ENCODE data around the gene RPA3.

RPA3 gene

GRCh38 chr7:7654964-7655715 lies 63.3 kb downstream of the RPA3 start:
- DNase-seq: no peak

- no peak for DNase-seq
Measured at GRCh38 chr7:7653593-7654187, 64.7 kb downstream of the RPA3 start.

- DNase-seq: no peak
Measured at GRCh38 chr7:7652798-7653540, 65.4 kb downstream of the RPA3 start.

GRCh38 chr7:7651479-7651878 lies 66.9 kb downstream of the RPA3 start:
- DNase-seq: no peak

DNA sequence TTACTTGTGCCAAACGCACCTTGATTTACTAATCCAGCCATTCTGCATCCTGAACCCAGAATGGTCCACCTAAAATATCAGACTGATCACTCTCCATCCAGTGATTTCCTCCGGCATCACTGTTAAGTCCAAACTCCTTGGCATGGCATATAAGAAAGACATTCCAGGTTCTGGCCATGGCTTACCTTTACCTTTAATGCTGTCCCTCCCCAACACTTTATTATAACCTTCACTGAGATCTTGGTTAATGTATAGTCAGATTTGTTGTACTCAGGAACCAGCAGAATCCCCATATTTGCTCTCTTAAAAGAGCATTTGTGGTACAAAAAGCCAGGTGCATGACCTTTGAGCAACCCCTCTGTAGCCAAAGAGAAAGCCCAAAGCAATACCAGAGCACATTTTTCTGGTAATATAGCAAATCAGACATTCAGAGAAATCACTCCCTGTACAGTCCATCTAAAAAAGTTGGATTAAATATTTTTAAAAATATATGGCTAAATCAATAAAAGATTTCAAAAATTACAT lies 67.7 kb downstream of the RPA3 start:
- DNase-seq: no peak

- DNase-seq: no peak
Measured at GRCh38 chr7:7647495-7648036, 70.8 kb downstream of the RPA3 start.

GRCh38 chr7:7642081-7642480 lies 76.3 kb downstream of the RPA3 start:
- no peak for DNase-seq

- peak in 11 of 51 donors; percentile 18 to 65 (median 37) for DNase-seq
Measured at GRCh38 chr7:7641129-7641663, 77.2 kb downstream of the RPA3 start.

GRCh38 chr7:7640221-7641128 lies 77.9 kb downstream of the RPA3 start, which contains the start of gene UMAD1:
UMAD1 (plus strand) TSS chr7:7640752; CDS start chr7:7673372, 32,620 bp downstream.
- DNase-seq: peak; percentile 61 to 100 (median 97)

DNA sequence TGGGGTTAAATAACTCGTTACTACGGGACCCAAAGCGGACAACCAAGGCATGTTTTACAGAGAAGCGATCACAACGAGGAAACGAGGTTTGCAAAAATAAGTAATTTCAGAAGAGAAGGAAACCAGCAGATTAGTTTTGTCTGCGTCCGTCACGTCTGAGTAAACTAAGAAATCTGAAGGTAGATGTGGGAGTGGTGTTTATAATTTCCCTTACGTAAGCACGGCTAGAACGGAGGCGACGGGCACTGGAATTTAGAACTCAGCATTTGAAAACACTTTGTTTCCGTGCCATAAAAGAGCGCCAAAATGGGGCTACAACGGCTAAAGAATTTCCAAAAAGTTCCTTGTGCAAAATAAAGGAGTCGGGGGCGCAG lies 78.6 kb downstream of the RPA3 start:
- DNase-seq: no peak

- DNase-seq: peak in 2 of 51 donors; percentile 9 to 49
Measured at GRCh38 chr7:7639421-7639820, 79.0 kb downstream of the RPA3 start.

DNA sequence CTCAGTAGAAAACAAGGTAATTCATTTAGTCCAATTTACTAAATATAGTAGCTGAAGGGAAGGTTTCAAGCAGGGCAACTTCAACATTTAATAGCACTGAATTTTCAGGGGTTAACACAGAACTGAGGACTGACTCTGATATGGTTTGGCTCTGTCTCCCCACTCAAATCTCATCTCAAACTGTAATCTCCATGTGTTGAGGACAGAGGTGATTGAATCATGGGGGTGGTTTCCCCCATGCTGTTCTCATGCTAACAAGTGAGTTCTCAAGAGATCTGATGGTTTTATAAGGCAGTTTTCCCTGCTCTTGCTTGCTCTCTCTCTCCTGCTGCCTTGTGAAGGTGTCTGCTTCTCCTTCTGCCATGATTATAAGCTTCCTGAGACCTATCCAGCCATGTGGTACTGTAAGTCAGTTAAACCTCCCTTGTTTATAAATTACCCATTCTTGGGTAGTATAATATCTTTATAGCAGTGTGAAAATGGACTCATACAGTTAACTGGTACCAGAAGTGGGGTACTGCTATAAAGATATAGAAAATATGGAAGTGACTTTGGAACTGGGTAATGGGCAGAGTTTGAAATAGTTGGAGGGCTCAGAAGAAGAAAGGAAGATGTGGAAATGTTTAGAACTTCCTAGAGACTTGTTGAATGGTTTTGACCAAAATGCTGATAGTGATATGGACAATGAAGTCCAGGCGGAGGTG lies 87.6 kb downstream of the RPA3 start:
- DNase-seq: no peak

GRCh38 chr7:7628476-7628875 lies 89.9 kb downstream of the RPA3 start:
- no peak for DNase-seq

- DNase-seq: no peak
Measured at GRCh38 chr7:7620644-7621210, 97.7 kb downstream of the RPA3 start.

DNA sequence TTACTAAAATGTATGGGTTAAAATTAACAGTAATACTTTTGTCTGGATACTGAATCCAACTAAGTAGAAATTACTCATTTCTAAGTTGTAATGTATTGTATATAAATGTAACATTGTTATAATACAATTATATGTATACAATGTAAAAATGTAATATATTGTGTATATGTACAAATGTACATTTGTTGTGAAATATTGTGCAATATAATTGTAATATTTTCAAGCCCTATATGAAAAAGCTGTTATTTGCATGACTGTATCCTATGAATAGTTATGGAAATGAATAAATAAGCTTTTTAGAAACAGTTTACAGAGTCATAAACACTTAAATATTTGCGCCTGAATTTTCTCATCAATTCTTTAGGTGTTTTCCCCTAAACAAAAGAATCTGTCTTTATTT lies 98.2 kb downstream of the RPA3 start:
- DNase-seq: no peak

GRCh38 chr7:7618410-7618809 lies 100.0 kb downstream of the RPA3 start:
- DNase-seq: no peak

GRCh38 chr7:7617550-7617949 lies 100.9 kb downstream of the RPA3 start:
- DNase-seq: no peak

DNA sequence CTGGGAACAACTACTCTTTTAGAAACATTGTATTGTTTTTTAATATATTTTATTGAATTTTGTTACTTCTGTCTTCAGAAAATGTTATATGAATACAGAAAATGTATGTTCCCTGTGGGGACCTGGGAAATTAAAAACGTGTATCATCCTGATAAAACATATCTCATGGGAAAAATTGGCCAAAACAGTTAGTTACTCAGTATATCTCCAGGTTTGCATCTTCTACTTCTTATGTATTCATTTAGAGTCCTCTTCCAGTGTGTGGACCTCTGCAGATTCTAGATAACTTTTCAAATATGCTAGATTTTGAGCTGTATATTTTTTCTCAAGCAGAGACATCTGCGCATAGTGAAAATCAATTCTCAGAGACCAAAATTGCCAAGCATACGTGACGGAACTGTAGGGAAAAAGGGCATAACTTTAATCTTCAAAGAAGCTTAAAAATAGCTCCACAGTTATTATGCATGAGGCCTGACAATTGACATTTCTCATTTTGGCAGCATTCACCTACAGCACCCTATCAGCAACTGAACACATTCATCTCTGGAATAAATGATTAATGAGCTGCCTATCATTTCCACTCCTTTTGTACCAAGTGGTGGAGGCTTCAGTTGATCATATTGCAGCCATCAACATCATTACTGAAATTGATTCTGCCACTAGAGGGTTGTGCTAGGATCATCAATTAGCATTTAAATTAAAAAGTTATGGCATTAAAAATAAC lies 104.2 kb downstream of the RPA3 start:
- DNase-seq: no peak

- DNase-seq: no peak
Measured at GRCh38 chr7:7613210-7613609, 105.2 kb downstream of the RPA3 start.

All from hypothalamus (tissue), 51 donors.